Measurements from ENCODE around the gene RCC2.

GRCh38 chr1:17434016-17434415, 5.5 kb downstream of the RCC2 start:
- TF ChIP-seq MAX (IDR thresholded peaks at IDR 0.05) (no peak), CTCF (IDR thresholded peaks at IDR 0.05; ENCODE audit: low read depth, low read length, missing input control) (no peak), TAF1 (conservative IDR thresholded peaks at IDR 0.05) (no peak), ATF3 (IDR thresholded peaks at IDR 0.05) (no peak), REST (IDR thresholded peaks at IDR 0.05) (no peak), EGR1 (IDR thresholded peaks at IDR 0.05; ENCODE audit: low read depth in 2 of 2) (no peak), YY1 (IDR thresholded peaks at IDR 0.05) (no peak)
